Activated CD4-positive, alpha-beta T cell treated with anti-CD3 and anti-CD28 coated beads for 36 hours (primary cell): ENCODE data around the gene KIR2DL3. TPM values are rescaled to one million over a fixed set of nuclear protein-coding genes. Genes with fewer than 3 reads are reported as not detected.
"Not testable (repeated sequence)": the region's sequence is repeated elsewhere in the genome, so short reads cannot be mapped to it uniquely, and the experiment has no call there.

Experiments
- ATAC-seq: fragments of 200-7000 bp; cut with Tn5 transposase; one replicate; pipeline ENCODE4 v1.10.0; 2021; ENCODE audit warnings: mild to moderate bottlenecking, moderate library complexity
- CTCF ChIA-PET: fragments of 350-600 bp; sonication (Branson Sonifier 250); formaldehyde crosslinking; loops from one replicate; lab custom pipeline; 2021; ENCODE audit warnings: antibody characterized with exemption; lab: Charles Lee
- POLR2A ChIA-PET: fragments of 350-600 bp; sonication (Branson Sonifier 250); formaldehyde crosslinking; loops from one replicate; lab custom pipeline; 2021; ENCODE audit warnings: antibody characterized with exemption, inconsistent platforms; lab: Charles Lee
- DNase-seq: peaks from one replicate; pipeline ENCODE4 v3.0.0-alpha.2; 2020
- H3K27ac Mint-ChIP-seq: one replicate; pipeline ENCODE4 v1.8.0; 2021; ENCODE audit warnings: mixed read lengths
- H3K27me3 Mint-ChIP-seq: one replicate; pipeline ENCODE4 v1.8.0; 2021; ENCODE audit warnings: mixed read lengths
- H3K36me3 Mint-ChIP-seq: one replicate; pipeline ENCODE4 v1.8.0; 2021; ENCODE audit warnings: low read depth, mixed read lengths
- H3K4me1 Mint-ChIP-seq: one replicate; pipeline ENCODE4 v1.8.0; 2021; ENCODE audit warnings: mixed read lengths
- H3K4me3 Mint-ChIP-seq: one replicate; pipeline ENCODE4 v1.8.0; 2021; ENCODE audit warnings: mild to moderate bottlenecking, moderate library complexity, mixed read lengths
- H3K9me3 Mint-ChIP-seq: one replicate; pipeline ENCODE4 v1.8.0; 2021; ENCODE audit warnings: low read depth, mixed read lengths
- intact Hi-C, 2 experiments: fragments of 100-400 bp; cut with DNase I in 1 of 2; cut with micrococcal nuclease in 1 of 2; formaldehyde crosslinking; loops; one replicate each; pipeline versions ENCODE4 v1.14.2 to v1.15.1; 2022 to 2024; cut with DNase I, micrococcal nuclease
- total RNA-seq, 2 experiments: library from RNA; stranded (reverse); gene quantifications; one replicate each; pipeline ENCODE4 v1.2.3, GENCODE V29; 2021

KIR2DL3 gene
- total RNA-seq, 2 experiments from 2014 or later, result not detected

GRCh38 chr19:54775095-54775815, 36.9 kb downstream of the KIR2DL3 start:
- H3K27ac Mint-ChIP-seq, DNase-seq, H3K4me3 Mint-ChIP-seq, intact Hi-C loops, H3K4me1 Mint-ChIP-seq, H3K9me3 Mint-ChIP-seq, H3K27me3 Mint-ChIP-seq, POLR2A ChIA-PET, ATAC-seq, CTCF ChIA-PET, H3K36me3 Mint-ChIP-seq: not testable (repeated sequence)

- CTCF ChIA-PET, H3K27me3 Mint-ChIP-seq, H3K4me3 Mint-ChIP-seq, H3K36me3 Mint-ChIP-seq, H3K9me3 Mint-ChIP-seq, H3K4me1 Mint-ChIP-seq, intact Hi-C loops, ATAC-seq, DNase-seq, POLR2A ChIA-PET, H3K27ac Mint-ChIP-seq: not testable (repeated sequence)
Observed at GRCh38 chr19:54775830-54776229, 37.5 kb downstream of the KIR2DL3 start.

DNA sequence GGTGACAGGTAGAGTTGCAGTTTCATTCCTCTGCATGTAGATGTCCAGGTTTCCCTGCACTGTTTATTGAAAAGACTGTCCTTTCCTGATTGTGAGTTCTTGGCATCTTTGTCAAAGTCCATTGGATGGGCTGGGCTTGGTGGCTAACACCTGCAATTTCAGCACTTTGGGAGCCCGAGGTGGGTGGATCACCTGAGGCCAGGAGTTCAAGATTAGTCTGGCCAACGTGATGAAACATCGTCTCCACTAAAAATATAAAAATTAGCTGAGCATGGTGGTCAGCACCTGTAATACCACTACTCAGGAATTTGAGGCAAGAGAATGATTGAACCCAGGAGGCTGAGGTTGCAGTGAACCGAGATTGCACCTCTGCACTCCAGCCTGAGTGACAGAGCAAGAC, 39.5 kb downstream of the KIR2DL3 start:
- ATAC-seq, H3K4me1 Mint-ChIP-seq, CTCF ChIA-PET, H3K27me3 Mint-ChIP-seq, H3K27ac Mint-ChIP-seq, H3K9me3 Mint-ChIP-seq, DNase-seq, H3K36me3 Mint-ChIP-seq, POLR2A ChIA-PET, intact Hi-C loops, H3K4me3 Mint-ChIP-seq: not testable (repeated sequence)

DNA sequence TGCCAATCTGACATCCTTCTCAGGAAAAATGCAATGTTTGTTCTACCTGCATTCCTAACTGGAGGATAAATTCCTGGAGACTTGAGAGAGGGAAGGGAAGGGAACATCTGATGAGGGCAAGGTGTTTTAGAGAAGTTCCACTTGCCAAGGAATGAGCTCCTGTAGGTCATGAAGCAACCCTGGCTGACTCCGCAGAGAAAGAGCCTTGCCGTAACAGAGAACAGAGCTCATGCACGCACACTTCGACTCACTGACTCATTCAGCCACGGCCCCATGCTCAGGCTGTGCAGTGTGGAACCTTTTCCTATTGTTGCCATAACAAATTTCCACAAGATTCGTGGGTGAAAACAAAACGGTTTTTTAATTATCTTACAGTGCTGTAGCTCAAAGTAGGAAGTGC, 40.6 kb downstream of the KIR2DL3 start:
- H3K4me3 Mint-ChIP-seq, H3K27me3 Mint-ChIP-seq, H3K9me3 Mint-ChIP-seq, CTCF ChIA-PET, DNase-seq, ATAC-seq, H3K4me1 Mint-ChIP-seq, intact Hi-C loops, H3K27ac Mint-ChIP-seq, H3K36me3 Mint-ChIP-seq, POLR2A ChIA-PET: not testable (repeated sequence)

DNA sequence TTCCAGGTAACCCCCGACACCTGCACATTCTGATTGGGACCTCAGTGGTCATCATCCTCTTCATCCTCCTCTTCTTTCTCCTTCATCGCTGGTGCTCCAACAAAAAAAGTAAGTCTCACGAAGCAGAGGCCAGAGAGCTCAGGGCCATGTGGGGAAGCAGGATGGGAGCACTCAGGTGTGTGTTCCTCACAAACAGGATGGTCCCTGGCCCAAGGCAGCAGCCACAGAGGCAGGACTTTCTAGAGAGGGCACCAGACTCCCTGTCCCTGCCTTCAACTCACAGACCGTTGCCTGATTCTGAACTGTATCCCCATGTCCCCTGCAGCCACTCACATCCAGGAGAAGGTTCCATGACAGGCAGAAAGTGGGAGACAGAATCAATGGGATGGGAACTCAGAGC, 44.6 kb downstream of the KIR2DL3 start:
- POLR2A ChIA-PET, H3K27ac Mint-ChIP-seq, CTCF ChIA-PET, DNase-seq, H3K4me3 Mint-ChIP-seq, H3K4me1 Mint-ChIP-seq, H3K9me3 Mint-ChIP-seq, intact Hi-C loops, H3K36me3 Mint-ChIP-seq, ATAC-seq: not testable (repeated sequence)
- peaks cover 19% of the 10 kb centered on the region for H3K27me3 Mint-ChIP-seq

DNA sequence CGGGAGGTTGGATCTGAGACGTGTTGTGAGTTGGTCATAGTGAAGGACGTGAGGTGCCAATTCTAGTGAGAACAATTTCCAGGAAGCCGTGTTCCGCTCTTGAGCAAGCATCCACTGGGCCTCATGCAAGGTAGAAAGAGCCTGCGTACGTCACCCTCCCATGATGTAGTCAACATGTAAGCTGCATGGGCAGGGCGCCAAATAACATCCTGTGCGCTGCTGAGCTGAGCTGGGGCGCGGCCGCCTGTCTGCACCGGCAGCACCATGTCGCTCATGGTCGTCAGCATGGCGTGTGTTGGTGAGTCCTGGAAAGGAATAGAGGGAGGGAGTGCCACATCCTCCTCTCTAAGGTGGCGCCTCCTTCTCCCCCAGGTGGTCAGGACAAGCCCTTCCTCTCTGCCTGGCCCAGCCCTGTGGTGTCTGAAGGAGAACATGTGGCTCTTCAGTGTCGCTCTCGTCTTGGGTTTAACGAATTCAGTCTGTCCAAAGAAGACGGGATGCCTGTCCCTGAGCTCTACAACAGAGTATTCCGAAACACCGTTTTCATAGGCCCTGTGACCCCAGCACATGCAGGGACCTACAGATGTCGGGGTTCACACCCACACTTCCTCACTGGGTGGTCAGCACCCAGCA, 47.9 kb downstream of the KIR2DL3 start:
- POLR2A ChIA-PET, DNase-seq, H3K4me3 Mint-ChIP-seq, CTCF ChIA-PET, H3K27ac Mint-ChIP-seq, H3K4me1 Mint-ChIP-seq, ATAC-seq, H3K9me3 Mint-ChIP-seq, intact Hi-C loops, H3K36me3 Mint-ChIP-seq: not testable (repeated sequence)
- H3K27me3 Mint-ChIP-seq, result peaks cover 21% of the 10 kb centered on the region

- H3K4me1 Mint-ChIP-seq, intact Hi-C loops, POLR2A ChIA-PET, H3K36me3 Mint-ChIP-seq, H3K4me3 Mint-ChIP-seq, H3K9me3 Mint-ChIP-seq, CTCF ChIA-PET, DNase-seq, ATAC-seq, H3K27ac Mint-ChIP-seq: not testable (repeated sequence)
- H3K27me3 Mint-ChIP-seq, result peaks cover 23% of the 10 kb centered on the region
Observed at GRCh38 chr19:54788154-54788553, 49.8 kb downstream of the KIR2DL3 start.

DNA sequence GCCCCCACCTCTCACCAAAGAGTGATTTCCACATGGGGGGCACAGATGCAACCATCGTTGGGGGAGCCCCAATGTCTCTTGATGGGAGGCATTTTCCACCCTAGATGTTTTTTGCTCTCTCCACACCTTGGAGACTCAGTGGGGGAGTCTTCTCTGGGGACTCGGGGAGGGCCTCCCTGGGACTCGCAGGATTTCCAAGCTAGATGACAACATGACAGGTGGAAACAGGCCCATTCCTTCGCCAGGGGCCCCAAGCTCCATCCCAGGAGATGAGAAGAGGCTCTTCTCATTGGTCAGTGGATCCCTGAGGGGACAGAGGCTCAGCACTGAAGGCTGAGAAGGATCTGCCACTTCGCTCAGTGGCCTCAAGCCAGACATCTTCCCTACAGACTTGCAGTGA, 52.4 kb downstream of the KIR2DL3 start:
- Mint-ChIP-seq H3K27me3 (peaks cover 24% of the 10 kb centered on the region), H3K4me1 (peaks cover 9% of the 10 kb centered on the region), H3K36me3 (no peaks in the 10 kb centered on the region), H3K27ac (no peak overlapping the region), H3K9me3 (no peaks in the 10 kb centered on the region), H3K4me3 (no peak overlapping the region)
- ATAC-seq, result no peak
- ChIA-PET CTCF (interaction anchor here (0.7 kb wide), 1 partner anchor 189 kb away, joined by 3 read pairs; no protein-coding TSS in a partner anchor), POLR2A (no interaction called here)
- intact Hi-C loops, result no loop called here
- DNase-seq, result no peak

GRCh38 chr19:54791476-54791875, 53.2 kb downstream of the KIR2DL3 start:
- POLR2A ChIA-PET, result no interaction called here
- DNase-seq, result no peak
- Mint-ChIP-seq H3K27me3 (peaks cover 24% of the 10 kb centered on the region), H3K27ac (no peak overlapping the region), H3K36me3 (no peaks in the 10 kb centered on the region), H3K9me3 (no peaks in the 10 kb centered on the region), H3K4me1 (peaks cover 9% of the 10 kb centered on the region), H3K4me3 (no peak overlapping the region)
- intact Hi-C loops, result no loop called here
- CTCF ChIA-PET, result interaction anchor here (0.5 to 0.7 kb wide), 2 partner anchors 189 to 1351 kb away, joined by 3 read pairs; no protein-coding TSS in a partner anchor
- no peak for ATAC-seq

DNA sequence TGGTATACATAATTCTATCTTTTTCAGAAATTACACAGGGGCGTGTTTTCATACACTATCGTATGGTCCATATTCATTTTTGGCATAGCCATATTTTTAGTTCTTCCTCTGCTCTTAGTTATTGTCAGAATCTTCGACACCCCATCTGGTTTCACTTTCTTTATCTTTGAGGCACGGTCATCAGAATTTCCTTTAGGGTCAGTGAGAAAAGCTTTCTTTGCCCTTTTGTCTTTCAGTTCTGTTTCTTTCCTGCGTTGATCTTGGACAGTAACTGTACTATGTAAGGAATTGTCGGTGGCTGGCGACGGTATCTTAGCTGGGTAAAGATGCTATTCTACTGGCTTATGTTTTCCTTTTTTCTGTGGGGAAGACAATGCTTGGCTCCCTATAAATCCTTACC, 54.5 kb downstream of the KIR2DL3 start:
- POLR2A ChIA-PET, result no interaction called here

DNA sequence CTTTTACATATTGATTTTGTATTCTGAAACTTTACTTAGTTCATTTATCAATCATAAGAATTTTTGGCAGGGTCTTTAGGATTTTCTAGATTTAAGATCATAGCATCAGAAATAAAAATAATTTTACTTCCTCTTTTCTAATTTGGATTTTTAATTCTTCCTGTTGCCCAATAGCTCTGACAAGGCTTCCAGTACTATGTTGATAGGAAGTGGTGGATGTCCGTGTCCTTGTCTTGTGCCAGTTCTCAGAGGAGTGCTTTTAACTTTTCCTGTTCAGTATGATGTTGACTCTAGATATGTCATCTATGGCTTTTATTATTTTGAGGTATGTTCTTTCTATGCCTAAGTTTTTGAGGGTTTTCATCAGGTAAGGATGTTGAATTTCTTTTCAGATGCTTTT, 57.4 kb downstream of the KIR2DL3 start:
- peaks cover 30% of the 10 kb centered on the region for H3K27me3 Mint-ChIP-seq
- no peaks in the 10 kb centered on the region for H3K9me3 Mint-ChIP-seq
- H3K27ac Mint-ChIP-seq, result no peak overlapping the region
- H3K4me1 Mint-ChIP-seq, result peaks cover 9% of the 10 kb centered on the region
- intact Hi-C loops, result no loop called here
- ATAC-seq (no peak), DNase-seq (no peak)
- ChIA-PET POLR2A (no interaction called here), CTCF (no interaction called here)
- no peaks in the 10 kb centered on the region for H3K36me3 Mint-ChIP-seq
- no peak overlapping the region for H3K4me3 Mint-ChIP-seq

More for the DNA sequence above, 54.5 kb downstream of the KIR2DL3 start:
- Mint-ChIP-seq H3K27me3 (peaks cover 26% of the 10 kb centered on the region), H3K36me3 (no peaks in the 10 kb centered on the region), H3K4me3 (peak overlapping the region; percentile 41), H3K4me1 (peaks cover 9% of the 10 kb centered on the region), H3K27ac (no peak overlapping the region), H3K9me3 (no peaks in the 10 kb centered on the region)
- CTCF ChIA-PET, result no interaction called here
- DNase-seq, result no peak
- intact Hi-C loops, result no loop called here
- ATAC-seq, result no peak
